ENCODE data around the gene MCC.

The MCC gene

GRCh38 chr5:113115956-113116355 is 372.3 kb downstream of the MCC start:
- no peak for DNase-seq

- no peak for DNase-seq
These were observed 373.2 kb downstream of the MCC start for GRCh38 chr5:113115061-113115460.

GRCh38 chr5:113114559-113114958 is 373.7 kb downstream of the MCC start:
- no peak for DNase-seq

- no peak for DNase-seq
These were observed 375.8 kb downstream of the MCC start for GRCh38 chr5:113112435-113112834.

GRCh38 chr5:113110117-113110516 is 378.1 kb downstream of the MCC start:
- DNase-seq = no peak

GRCh38 chr5:113109344-113109743 is 378.9 kb downstream of the MCC start:
- no peak for DNase-seq

- no peak for DNase-seq
These were observed 379.8 kb downstream of the MCC start for GRCh38 chr5:113108485-113108884.

GRCh38 chr5:113106821-113107220 is 381.4 kb downstream of the MCC start:
- DNase-seq = no peak

- DNase-seq = no peak
These were observed 382.5 kb downstream of the MCC start for GRCh38 chr5:113105693-113106280.

GRCh38 chr5:113103330-113103729 is 384.9 kb downstream of the MCC start:
- no peak for DNase-seq

GRCh38 chr5:113102121-113102531 is 386.1 kb downstream of the MCC start:
- no peak for DNase-seq

GRCh38 chr5:113100981-113101380 is 387.3 kb downstream of the MCC start:
- no peak for DNase-seq

GRCh38 chr5:113099822-113100221 is 388.4 kb downstream of the MCC start:
- DNase-seq = no peak

- no peak for DNase-seq
These were observed 389.9 kb downstream of the MCC start for GRCh38 chr5:113098378-113098777.

- no peak for DNase-seq
These were observed 392.4 kb downstream of the MCC start for GRCh38 chr5:113095831-113096230.

GRCh38 chr5:113093558-113093957 is 394.7 kb downstream of the MCC start:
- no peak for DNase-seq

GRCh38 chr5:113092683-113093082 is 395.6 kb downstream of the MCC start:
- no peak for DNase-seq

- DNase-seq = no peak
These were observed 396.6 kb downstream of the MCC start for GRCh38 chr5:113091622-113092021.

GRCh38 chr5:113090336-113091106 is 397.7 kb downstream of the MCC start:
- DNase-seq = peak in 3 of 56 donors; percentile 4 to 22 (median 13)

- DNase-seq = no peak
These were observed 398.5 kb downstream of the MCC start for GRCh38 chr5:113089653-113090335.

GRCh38 chr5:113087976-113088514 is 400.2 kb downstream of the MCC start:
- DNase-seq = no peak

GRCh38 chr5:113085880-113086409 is 402.3 kb downstream of the MCC start:
- no peak for DNase-seq
